Prostate gland (tissue), 2 donors: ENCODE results near the gene PTPN12.

ENCODE experiments used
- CTCF ChIP-seq, 4 experiments: fragments of 200-600 bp in 2 of 4; fragments of 450-650 bp in 2 of 4; sonication (generic) in 2 of 4; IDR thresholded peaks; 1 replicate in 3 of 4; 2 replicates in 1 of 4; pipeline ENCODE4 v1.5.1; 2016 to 2019; ENCODE audit warnings: antibody characterized with exemption in 4 of 4, mild to moderate bottlenecking in 2 of 4, moderate library complexity in 2 of 4
- POLR2A ChIP-seq: fragments of 450-650 bp; IDR thresholded peaks from one replicate; pipeline ENCODE4 v1.6.1; 2016; ENCODE audit warnings: antibody characterized with exemption, mild to moderate bottlenecking
- POLR2AphosphoS5 ChIP-seq: sonication (generic); formaldehyde crosslinking; IDR thresholded peaks from one replicate; pipeline ENCODE4 v1.6.1; 2017; ENCODE audit warnings: antibody characterized with exemption

- TF ChIP-seq CTCF (IDR thresholded peaks at IDR 0.05) = no peak
- TF ChIP-seq POLR2A = no peak
- TF ChIP-seq POLR2AphosphoS5 = no peak
These were observed 13.5 kb downstream of the PTPN12 start for GRCh38 chr7:77550586-77550985.
